ENCODE data around the gene HCN4. TPM values are rescaled to one million over a fixed set of nuclear protein-coding genes. Genes with fewer than 3 reads are reported as not detected.

HCN4 gene
- total and polyA plus RNA-seq, 4 donors = not detected

- DNase-seq (ENCODE audit: low spot score) = no peak
- peaks cover 0 to 6% (median 1%) of the 10 kb centered on the region in 4 donors for H3K27me3 ChIP-seq (ENCODE audit: control insufficient read depth in 4 of 4, insufficient read depth in 4 of 4, low read length in 3 of 4)
- H3K4me1 ChIP-seq (ENCODE audit: control insufficient read depth in 4 of 4, insufficient read depth in 4 of 4, low read length in 3 of 4) = no peaks in the 10 kb centered on the region
- H3K9ac ChIP-seq (ENCODE audit: low read depth in 1 of 2, low read length in 2 of 2) = no peak overlapping the region
- H3K4me3 ChIP-seq (ENCODE audit: low read depth in 1 of 3, low read length in 3 of 3) = no peak overlapping the region
- H3K36me3 ChIP-seq (ENCODE audit: control insufficient read depth in 4 of 4, insufficient read depth in 3 of 4, low read depth in 1 of 4, low read length in 3 of 4) = no peaks in the 10 kb centered on the region
- no peak overlapping the region for H3K27ac ChIP-seq (ENCODE audit: low read depth in 1 of 2, low read length in 2 of 2)
- no peaks in the 10 kb centered on the region for H3K9me3 ChIP-seq (ENCODE audit: control insufficient read depth in 4 of 4, low read length in 3 of 4)
- 79% methylated on average over 4 of the region's 4 CpGs for WGBS
- TF ChIP-seq RXRA (IDR thresholded peaks at IDR 0.05) = no peak
- no peak for TF ChIP-seq FOXA2 (IDR thresholded peaks at IDR 0.05)
- TF ChIP-seq SP1 (IDR thresholded peaks at IDR 0.05) = no peak
- TF ChIP-seq TAF1 (conservative IDR thresholded peaks at IDR 0.05) = no peak
Observed at GRCh38 chr15:73354241-73354640, 14.5 kb downstream of the HCN4 start.

- TF ChIP-seq FOXA2 (IDR thresholded peaks at IDR 0.05) (no peak), YY1 (IDR thresholded peaks at IDR 0.05) (no peak), MAX (IDR thresholded peaks at IDR 0.05) (no peak), JUND (IDR thresholded peaks at IDR 0.05) (no peak), NR2F2 (IDR thresholded peaks at IDR 0.05) (no peak), EGR1 (IDR thresholded peaks at IDR 0.05; ENCODE audit: low read depth in 2 of 2) (no peak), GABPA (IDR thresholded peaks at IDR 0.05 in 1 of 2, conservative IDR thresholded peaks at IDR 0.05 in 1 of 2) (no peak)
- Histone ChIP-seq H3K27me3 (ENCODE audit: control insufficient read depth in 4 of 4, insufficient read depth in 4 of 4, low read length in 3 of 4) (peaks cover 0 to 6% (median 2%) of the 10 kb centered on the region in 4 donors), H3K9ac (ENCODE audit: low read depth in 1 of 2, low read length in 2 of 2) (no peak overlapping the region), H3K36me3 (ENCODE audit: control insufficient read depth in 4 of 4, insufficient read depth in 3 of 4, low read depth in 1 of 4, low read length in 3 of 4) (no peaks in the 10 kb centered on the region), H3K27ac (ENCODE audit: low read depth in 1 of 2, low read length in 2 of 2) (no peak overlapping the region), H3K9me3 (ENCODE audit: control insufficient read depth in 4 of 4, low read length in 3 of 4) (no peaks in the 10 kb centered on the region), H3K4me1 (ENCODE audit: control insufficient read depth in 4 of 4, insufficient read depth in 4 of 4, low read length in 3 of 4) (no peaks in the 10 kb centered on the region), H3K4me3 (ENCODE audit: low read depth in 1 of 3, low read length in 3 of 3) (no peak overlapping the region)
- 47% methylated on average over 3 of the region's 3 CpGs for WGBS
- no peak for DNase-seq (ENCODE audit: low spot score)
Observed at GRCh38 chr15:73353734-73354133, 15.0 kb downstream of the HCN4 start.

DNA sequence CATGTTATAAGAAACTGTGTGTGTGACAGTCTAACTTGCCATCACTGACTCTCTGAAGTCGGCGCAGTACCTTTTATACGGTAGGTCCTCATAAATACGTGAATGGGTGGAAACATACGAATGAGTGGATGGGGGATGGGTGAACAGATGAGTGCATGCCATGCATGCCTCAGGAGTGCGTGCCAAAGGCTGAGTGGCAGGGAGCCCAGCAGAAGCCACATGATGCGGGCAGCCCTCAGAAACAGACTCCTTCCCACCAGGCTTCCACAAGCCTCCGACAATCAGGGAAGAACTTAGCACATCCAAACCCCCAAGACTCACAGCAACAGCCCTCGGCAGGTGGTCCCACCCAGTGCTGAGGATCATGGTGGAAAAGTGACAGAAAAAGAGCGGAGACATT lies 16.7 kb downstream of the HCN4 start:
- Histone ChIP-seq H3K27me3 (ENCODE audit: control insufficient read depth in 4 of 4, insufficient read depth in 4 of 4, low read length in 3 of 4) (peaks cover 0 to 6% (median 3%) of the 10 kb centered on the region in 4 donors), H3K9ac (ENCODE audit: low read depth in 1 of 2, low read length in 2 of 2) (no peak overlapping the region), H3K27ac (ENCODE audit: low read depth in 1 of 2, low read length in 2 of 2) (no peak overlapping the region), H3K4me1 (ENCODE audit: control insufficient read depth in 4 of 4, insufficient read depth in 4 of 4, low read length in 3 of 4) (no peaks in the 10 kb centered on the region), H3K36me3 (ENCODE audit: control insufficient read depth in 4 of 4, insufficient read depth in 3 of 4, low read depth in 1 of 4, low read length in 3 of 4) (no peaks in the 10 kb centered on the region), H3K4me3 (ENCODE audit: low read depth in 1 of 3, low read length in 3 of 3) (no peak overlapping the region), H3K9me3 (ENCODE audit: control insufficient read depth in 4 of 4, low read length in 3 of 4) (no peaks in the 10 kb centered on the region)
- no peak for DNase-seq (ENCODE audit: low spot score)
- no peak for TF ChIP-seq EGR1 (IDR thresholded peaks at IDR 0.05; ENCODE audit: low read depth in 2 of 2)
- TF ChIP-seq, protein P1, sequence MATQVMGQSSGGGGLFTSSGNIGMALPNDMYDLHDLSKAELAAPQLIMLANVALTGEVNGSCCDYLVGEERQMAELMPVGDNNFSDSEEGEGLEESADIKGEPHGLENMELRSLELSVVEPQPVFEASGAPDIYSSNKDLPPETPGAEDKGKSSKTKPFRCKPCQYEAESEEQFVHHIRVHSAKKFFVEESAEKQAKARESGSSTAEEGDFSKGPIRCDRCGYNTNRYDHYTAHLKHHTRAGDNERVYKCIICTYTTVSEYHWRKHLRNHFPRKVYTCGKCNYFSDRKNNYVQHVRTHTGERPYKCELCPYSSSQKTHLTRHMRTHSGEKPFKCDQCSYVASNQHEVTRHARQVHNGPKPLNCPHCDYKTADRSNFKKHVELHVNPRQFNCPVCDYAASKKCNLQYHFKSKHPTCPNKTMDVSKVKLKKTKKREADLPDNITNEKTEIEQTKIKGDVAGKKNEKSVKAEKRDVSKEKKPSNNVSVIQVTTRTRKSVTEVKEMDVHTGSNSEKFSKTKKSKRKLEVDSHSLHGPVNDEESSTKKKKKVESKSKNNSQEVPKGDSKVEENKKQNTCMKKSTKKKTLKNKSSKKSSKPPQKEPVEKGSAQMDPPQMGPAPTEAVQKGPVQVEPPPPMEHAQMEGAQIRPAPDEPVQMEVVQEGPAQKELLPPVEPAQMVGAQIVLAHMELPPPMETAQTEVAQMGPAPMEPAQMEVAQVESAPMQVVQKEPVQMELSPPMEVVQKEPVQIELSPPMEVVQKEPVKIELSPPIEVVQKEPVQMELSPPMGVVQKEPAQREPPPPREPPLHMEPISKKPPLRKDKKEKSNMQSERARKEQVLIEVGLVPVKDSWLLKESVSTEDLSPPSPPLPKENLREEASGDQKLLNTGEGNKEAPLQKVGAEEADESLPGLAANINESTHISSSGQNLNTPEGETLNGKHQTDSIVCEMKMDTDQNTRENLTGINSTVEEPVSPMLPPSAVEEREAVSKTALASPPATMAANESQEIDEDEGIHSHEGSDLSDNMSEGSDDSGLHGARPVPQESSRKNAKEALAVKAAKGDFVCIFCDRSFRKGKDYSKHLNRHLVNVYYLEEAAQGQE (IDR thresholded peaks at IDR 0.05) = no peak
- WGBS = 80% methylated on average over 10 of the region's 10 CpGs

DNA sequence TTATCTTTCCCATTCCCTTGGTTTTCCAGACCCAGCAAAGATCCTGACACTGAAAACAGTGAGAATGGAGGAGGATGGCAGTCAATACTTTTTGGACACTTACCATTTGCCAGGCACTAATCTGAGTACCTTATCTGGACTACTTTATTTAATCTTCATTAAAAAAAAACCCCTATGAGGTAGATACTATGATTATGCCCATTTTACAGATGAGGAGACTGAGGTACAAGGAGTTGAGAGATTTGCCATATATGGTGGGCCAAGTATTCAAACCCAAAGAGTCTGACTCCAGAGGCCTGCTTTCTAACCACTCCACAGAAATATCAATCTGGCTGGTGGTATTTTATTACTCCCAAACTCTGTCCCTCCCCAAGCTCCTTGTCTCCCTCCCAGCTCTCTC lies 19.6 kb downstream of the HCN4 start:
- Histone ChIP-seq H3K27me3 (ENCODE audit: control insufficient read depth in 4 of 4, insufficient read depth in 4 of 4, low read length in 3 of 4) (peaks cover 0 to 6% (median 3%) of the 10 kb centered on the region in 4 donors), H3K4me3 (ENCODE audit: low read depth in 1 of 3, low read length in 3 of 3) (no peak overlapping the region), H3K36me3 (ENCODE audit: control insufficient read depth in 4 of 4, insufficient read depth in 3 of 4, low read depth in 1 of 4, low read length in 3 of 4) (no peaks in the 10 kb centered on the region), H3K4me1 (ENCODE audit: control insufficient read depth in 4 of 4, insufficient read depth in 4 of 4, low read length in 3 of 4) (no peaks in the 10 kb centered on the region), H3K9ac (ENCODE audit: low read depth in 1 of 2, low read length in 2 of 2) (no peak overlapping the region), H3K9me3 (ENCODE audit: control insufficient read depth in 4 of 4, low read length in 3 of 4) (no peaks in the 10 kb centered on the region), H3K27ac (ENCODE audit: low read depth in 1 of 2, low read length in 2 of 2) (no peak overlapping the region)
- no peak for DNase-seq (ENCODE audit: low spot score)
- TF ChIP-seq YY1 (IDR thresholded peaks at IDR 0.05) = no peak
- TF ChIP-seq, protein P2, sequence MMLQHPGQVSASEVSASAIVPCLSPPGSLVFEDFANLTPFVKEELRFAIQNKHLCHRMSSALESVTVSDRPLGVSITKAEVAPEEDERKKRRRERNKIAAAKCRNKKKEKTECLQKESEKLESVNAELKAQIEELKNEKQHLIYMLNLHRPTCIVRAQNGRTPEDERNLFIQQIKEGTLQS (IDR thresholded peaks at IDR 0.05) = no peak
- TF ChIP-seq RAD21 (IDR thresholded peaks at IDR 0.05) = no peak
- TF ChIP-seq CTCF (IDR thresholded peaks at IDR 0.05; ENCODE audit: low read depth, low read length, missing input control) = no peak
- TF ChIP-seq MAX (IDR thresholded peaks at IDR 0.05) = no peak
- no peak for TF ChIP-seq FOXA2 (IDR thresholded peaks at IDR 0.05)
- no peak for TF ChIP-seq ZBTB33 (IDR thresholded peaks at IDR 0.05)
- TF ChIP-seq TAF1 (conservative IDR thresholded peaks at IDR 0.05) = no peak
